Epidermal melanocyte (primary cell): ENCODE data around the gene AFF3.
"Not testable (repeated sequence)": the region's sequence is repeated elsewhere in the genome, so short reads cannot be mapped to it uniquely, and the experiment has no call there.

Experiments
- DNase-seq: peaks from one replicate; pipeline ENCODE4 v3.0.0; 2011; ENCODE audit warnings: low spot score; ENCODE audit not compliant: insufficient read length

AFF3 gene

GRCh38 chr2:99802734-99803133 is 339.7 kb downstream of the AFF3 start:
- DNase-seq, result no peak

- no peak for DNase-seq
Observed at GRCh38 chr2:99801327-99801901, 341.0 kb downstream of the AFF3 start.

- no peak for DNase-seq
Observed at GRCh38 chr2:99797475-99797874, 344.9 kb downstream of the AFF3 start.

DNA sequence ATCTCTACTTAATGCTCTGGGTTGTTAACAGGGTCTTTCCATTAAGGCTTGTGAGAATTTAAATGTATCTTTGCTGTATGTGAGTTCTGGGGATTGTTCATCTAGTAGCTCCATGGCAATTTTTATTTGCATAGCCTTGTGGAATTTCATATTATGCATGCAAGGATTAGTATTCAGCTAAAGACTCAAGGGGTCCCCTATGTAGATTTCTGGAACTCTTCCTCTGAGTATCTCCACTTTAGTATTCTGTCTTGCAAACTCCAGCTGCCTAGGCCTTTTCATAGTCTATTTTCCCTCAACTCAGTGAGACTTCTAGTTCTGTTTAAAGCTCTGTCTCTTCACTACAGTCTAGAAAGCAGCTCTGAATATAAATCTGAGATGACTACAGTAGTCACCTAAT is 348.0 kb downstream of the AFF3 start:
- no peak for DNase-seq

DNA sequence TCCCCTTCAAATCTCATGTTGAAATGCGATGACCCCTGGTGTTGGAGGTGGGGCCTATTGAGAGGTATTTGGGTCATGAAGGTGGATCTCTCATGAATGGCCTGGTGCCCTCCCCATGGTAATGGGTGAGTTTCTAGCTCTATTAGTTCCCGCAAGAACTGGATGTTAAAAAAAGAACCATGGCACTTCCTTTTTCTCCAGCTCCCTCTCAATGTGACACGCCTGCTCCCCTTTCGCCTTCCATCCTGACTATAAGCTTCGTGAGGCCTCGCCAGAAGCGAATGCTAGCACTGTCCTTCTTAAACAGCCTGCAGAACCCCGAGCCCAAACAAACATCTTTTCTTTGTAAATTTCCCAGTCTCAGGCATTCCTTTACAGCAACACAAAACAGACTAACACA is 349.4 kb downstream of the AFF3 start:
- DNase-seq, result no peak

GRCh38 chr2:99789849-99790248 is 352.5 kb downstream of the AFF3 start:
- DNase-seq, result no peak

GRCh38 chr2:99787769-99788382 is 354.5 kb downstream of the AFF3 start:
- no peak for DNase-seq

GRCh38 chr2:99786636-99787390 is 355.6 kb downstream of the AFF3 start:
- no peak for DNase-seq

DNA sequence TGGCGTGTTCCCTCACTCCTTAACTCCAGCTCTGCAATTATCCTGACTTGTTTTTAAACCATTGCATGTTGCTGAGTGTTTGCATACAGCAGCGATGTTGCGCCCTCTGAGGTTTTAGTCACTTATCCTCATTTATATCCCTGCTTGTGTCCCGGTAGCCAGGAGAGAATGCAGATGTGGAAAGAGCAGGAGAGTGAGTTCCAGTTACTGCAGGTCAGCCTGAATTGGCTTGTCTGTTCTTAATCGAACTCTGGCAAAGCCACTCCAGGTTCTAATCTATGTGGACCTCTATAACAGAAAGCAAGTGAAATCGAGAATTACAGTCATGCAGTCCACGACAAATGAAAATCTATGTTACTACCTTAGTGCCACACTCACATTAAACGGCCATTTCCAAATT is 357.4 kb downstream of the AFF3 start:
- DNase-seq, result no peak

DNA sequence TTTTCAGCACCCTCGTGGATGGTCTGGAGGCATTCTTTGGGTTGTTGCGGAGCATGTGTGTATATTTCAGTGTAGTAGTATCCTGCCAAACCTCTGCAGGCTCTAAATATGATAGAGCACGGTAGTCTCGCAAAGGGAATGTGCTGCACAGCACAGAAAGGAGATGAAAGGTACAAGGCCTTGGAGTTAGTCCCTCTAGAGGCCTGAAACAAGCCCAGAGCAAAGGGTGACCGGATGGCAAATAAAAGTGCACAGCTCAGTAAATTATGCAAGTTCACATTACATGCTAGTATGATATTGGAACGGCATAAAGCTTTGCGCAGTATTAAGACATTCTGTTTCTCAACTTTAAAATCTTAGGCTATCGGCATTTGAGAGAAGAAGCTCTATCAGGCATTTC is 358.1 kb downstream of the AFF3 start:
- DNase-seq, result no peak

DNA sequence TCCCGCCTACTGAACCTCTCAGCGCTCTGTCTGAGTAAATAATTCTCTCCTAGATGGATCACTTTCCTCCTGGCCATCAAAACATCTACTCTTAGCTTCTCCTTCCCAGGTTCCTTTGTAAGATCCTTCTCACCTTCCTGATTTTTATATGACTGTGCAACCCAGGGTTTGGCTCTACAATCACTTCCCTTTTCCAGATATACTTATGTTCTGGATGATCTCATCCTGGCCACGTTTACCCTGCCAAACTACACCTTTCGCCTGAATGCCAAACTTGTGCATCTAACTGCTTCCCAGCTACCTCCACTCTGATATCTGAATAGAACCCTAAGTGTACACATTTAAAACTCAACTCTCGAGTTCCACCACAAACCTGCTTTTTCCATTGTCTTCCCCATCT is 362.1 kb downstream of the AFF3 start:
- no peak for DNase-seq

DNA sequence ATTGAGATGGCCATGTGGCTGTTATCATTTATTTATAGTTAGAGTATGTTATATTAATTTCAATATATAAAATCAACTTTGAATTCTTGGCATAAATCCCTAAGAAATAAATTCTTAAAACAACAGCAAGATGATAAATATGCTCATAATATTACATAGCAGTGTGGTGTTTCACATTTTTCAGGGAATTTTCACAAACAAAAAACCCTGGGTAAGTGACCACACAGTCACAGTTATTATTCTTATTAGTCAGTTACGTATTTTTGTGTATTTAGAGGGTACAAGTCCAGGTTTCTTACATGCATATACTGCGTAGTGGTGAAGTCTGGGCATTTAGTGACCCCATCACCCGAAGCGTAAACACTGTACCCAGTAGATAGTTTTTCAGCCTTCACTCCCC is 363.1 kb downstream of the AFF3 start:
- DNase-seq, result no peak

GRCh38 chr2:99777656-99778290 is 364.6 kb downstream of the AFF3 start:
- DNase-seq, result no peak

- DNase-seq, result no peak
Observed at GRCh38 chr2:99776906-99777646, 365.3 kb downstream of the AFF3 start.

- no peak for DNase-seq
Observed at GRCh38 chr2:99776206-99776905, 366.0 kb downstream of the AFF3 start.

DNA sequence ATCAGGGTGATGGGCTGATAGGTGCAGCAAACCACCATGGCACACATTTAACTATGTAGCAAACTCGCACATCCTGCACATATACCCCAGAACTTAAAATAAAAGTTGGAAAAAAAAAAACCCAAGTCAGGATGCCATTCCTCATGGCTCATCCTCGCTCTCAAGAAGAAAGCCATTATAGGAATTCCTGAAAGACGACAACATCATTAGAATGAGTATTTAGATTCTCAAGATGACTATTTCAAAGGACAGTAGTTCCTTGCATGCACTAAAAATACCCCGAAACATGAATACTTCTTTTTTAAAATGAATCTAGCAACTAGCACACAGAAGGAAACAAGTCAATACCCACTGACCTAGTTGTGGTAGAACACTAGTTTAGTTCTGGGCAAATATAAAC is 366.8 kb downstream of the AFF3 start:
- DNase-seq, result no peak

DNA sequence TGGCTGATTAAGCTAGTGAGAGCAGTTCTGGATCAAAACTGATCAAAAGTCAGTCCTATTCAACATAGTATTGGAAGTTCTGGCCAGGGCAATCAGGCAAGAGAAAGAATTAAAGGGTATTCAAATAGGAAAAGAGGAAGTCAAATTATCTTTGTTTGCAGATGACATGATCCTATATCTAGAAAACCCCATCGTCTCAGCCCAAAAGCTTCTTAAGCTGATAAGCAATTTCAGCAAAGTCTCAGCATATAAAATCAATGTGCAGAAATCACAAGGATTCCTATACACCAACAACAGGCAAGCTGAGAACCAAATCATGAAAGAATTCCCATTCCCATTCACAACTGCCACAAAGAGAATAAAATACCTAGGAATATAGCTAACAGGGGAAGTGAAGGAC is 368.7 kb downstream of the AFF3 start:
- DNase-seq, result not testable (repeated sequence)

GRCh38 chr2:99772591-99773331 is 369.6 kb downstream of the AFF3 start:
- DNase-seq, result no peak

- DNase-seq, result no peak
Observed at GRCh38 chr2:99771681-99772333, 370.6 kb downstream of the AFF3 start.

DNA sequence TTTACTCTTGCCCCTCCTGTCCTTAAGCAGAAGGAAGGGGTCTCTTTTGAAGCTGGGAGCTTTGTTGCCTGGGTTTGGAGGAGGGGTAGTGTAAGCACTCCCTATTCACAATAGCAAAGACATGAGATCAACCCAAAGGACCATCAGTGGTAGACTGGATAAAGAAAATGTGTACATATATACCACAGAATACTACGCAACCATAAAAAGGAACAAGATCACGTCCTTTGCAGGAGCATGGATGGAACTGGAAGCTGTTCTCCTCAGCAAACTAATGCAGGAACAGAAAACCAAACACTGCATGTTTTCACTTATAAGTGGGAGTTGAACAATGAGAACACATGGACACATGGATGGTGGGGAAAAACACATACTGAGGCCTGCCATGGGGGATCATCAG is 371.5 kb downstream of the AFF3 start:
- no peak for DNase-seq
